HEK293T (cell line): ENCODE data around the gene TRMT2A.
"Not testable (repeated sequence)": the region's sequence is repeated elsewhere in the genome, so short reads cannot be mapped to it uniquely, and the experiment has no call there.

Experiments used
- CTCF ChIA-PET: fragments of 350-600 bp; formaldehyde crosslinking; extraction: SDS; loops from one replicate; lab custom pipeline; 2021; ENCODE audit warnings: antibody characterized with exemption, inconsistent platforms; lab: Yijun Ruan, JAX
- POLR2A ChIA-PET: fragments of 350-600 bp; formaldehyde crosslinking; extraction: SDS; loops from one replicate; lab custom pipeline; 2020; ENCODE audit warnings: antibody characterized with exemption, inconsistent platforms; lab: Yijun Ruan, JAX
- DNase-seq: peaks from one replicate; pipeline ENCODE4 v3.0.0; 2012; ENCODE audit warnings: mixed read lengths; ENCODE audit errors: extremely low spot score
- ARNT ChIP-seq: fragments of 450-650 bp; IDR thresholded peaks from 2 replicates; pipeline ENCODE4 v1.6.1; 2017; ENCODE audit warnings: mild to moderate bottlenecking
- BHLHE40 ChIP-seq: fragments of 450-650 bp; IDR thresholded peaks from 2 replicates; pipeline ENCODE4 v1.6.1; 2016; ENCODE audit warnings: mild to moderate bottlenecking, moderate library complexity, borderline replicate concordance
- CTBP1 ChIP-seq: fragments of 450-650 bp; IDR thresholded peaks from 2 replicates; pipeline ENCODE4 v1.6.1; 2016; ENCODE audit warnings: borderline replicate concordance
- ELF4 ChIP-seq: fragments of 450-650 bp; IDR thresholded peaks from 2 replicates; pipeline ENCODE4 v1.6.1; 2017; ENCODE audit warnings: antibody characterized with exemption
- FOXA1 ChIP-seq: fragments of 450-650 bp; IDR thresholded peaks from 2 replicates; pipeline ENCODE4 v1.6.1; 2016; ENCODE audit warnings: mild to moderate bottlenecking
- FOXK2 ChIP-seq: fragments of 450-650 bp; IDR thresholded peaks from 2 replicates; pipeline ENCODE4 v1.6.1; 2016; ENCODE audit warnings: mild to moderate bottlenecking
- FOXM1 ChIP-seq: fragments of 450-650 bp; IDR thresholded peaks from 2 replicates; pipeline ENCODE4 v1.6.1; 2017; ENCODE audit warnings: mild to moderate bottlenecking, borderline replicate concordance
- HDGF ChIP-seq: fragments of 450-650 bp; IDR thresholded peaks from 2 replicates; pipeline ENCODE4 v1.6.1; 2017; ENCODE audit warnings: antibody characterized with exemption, borderline replicate concordance
- L3MBTL2 ChIP-seq: fragments of 450-650 bp; conservative IDR thresholded peaks from 2 replicates; pipeline ENCODE4 v1.6.1; 2016; ENCODE audit warnings: mild to moderate bottlenecking
- LEF1 ChIP-seq: fragments of 450-650 bp; IDR thresholded peaks from 2 replicates; pipeline ENCODE4 v1.6.1; 2017; ENCODE audit warnings: mild to moderate bottlenecking, borderline replicate concordance
- NFRKB ChIP-seq: fragments of 450-650 bp; IDR thresholded peaks from 2 replicates; pipeline ENCODE4 v1.6.1; 2016; ENCODE audit warnings: mild to moderate bottlenecking, moderate library complexity
- SP1 ChIP-seq: fragments of 450-650 bp; IDR thresholded peaks from 2 replicates; pipeline ENCODE4 v1.6.1; 2017
- SUZ12 ChIP-seq: fragments of 450-650 bp; IDR thresholded peaks from 2 replicates; pipeline ENCODE4 v1.6.1; 2016; ENCODE audit warnings: mild to moderate bottlenecking
- TARDBP ChIP-seq: fragments of 450-650 bp; IDR thresholded peaks from 2 replicates; pipeline ENCODE4 v1.6.1; 2016
- ZNF384 ChIP-seq: fragments of 450-650 bp; IDR thresholded peaks from 2 replicates; pipeline ENCODE4 v1.6.1; 2016
- TF ChIP-seq, protein P1 (sequence below): fragments of 450-650 bp; IDR thresholded peaks from 2 replicates; pipeline ENCODE4 v1.6.1; 2016

The TRMT2A gene

DNA sequence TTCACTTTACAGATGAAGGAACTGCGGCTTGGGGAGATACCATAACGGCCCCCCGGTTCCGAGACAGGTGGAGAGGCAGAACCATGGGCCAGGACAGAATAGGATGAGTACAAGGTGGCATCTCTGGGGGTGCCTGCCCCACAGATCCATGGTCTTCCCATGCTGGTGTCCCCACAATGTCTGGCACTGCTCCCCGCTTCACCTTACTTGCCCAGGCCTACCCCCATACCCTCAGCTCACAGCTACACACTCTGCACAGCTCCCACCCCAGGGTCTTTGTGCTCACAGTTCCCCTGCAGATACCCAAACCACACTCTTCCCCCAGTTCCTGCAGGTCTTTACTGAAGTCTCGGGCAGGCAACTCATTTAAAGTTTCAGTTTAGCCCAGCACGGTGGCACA lies 48.4 kb downstream of the TRMT2A start:
- POLR2A ChIA-PET: interaction anchor here (4.4 kb wide), 1 partner anchor 11 kb away, joined by 22 read pairs; the partner anchor contains the start of gene DGCR8
- CTCF ChIA-PET: interaction anchor here (0.7 kb wide), 1 partner anchor 307 kb away, joined by 3 read pairs; no protein-coding TSS in a partner anchor
- DNase-seq: no peak
- no peak for TF ChIP-seq LEF1
- TF ChIP-seq SUZ12: no peak
- no peak for TF ChIP-seq L3MBTL2
- TF ChIP-seq ARNT: no peak
- TF ChIP-seq, protein P1, sequence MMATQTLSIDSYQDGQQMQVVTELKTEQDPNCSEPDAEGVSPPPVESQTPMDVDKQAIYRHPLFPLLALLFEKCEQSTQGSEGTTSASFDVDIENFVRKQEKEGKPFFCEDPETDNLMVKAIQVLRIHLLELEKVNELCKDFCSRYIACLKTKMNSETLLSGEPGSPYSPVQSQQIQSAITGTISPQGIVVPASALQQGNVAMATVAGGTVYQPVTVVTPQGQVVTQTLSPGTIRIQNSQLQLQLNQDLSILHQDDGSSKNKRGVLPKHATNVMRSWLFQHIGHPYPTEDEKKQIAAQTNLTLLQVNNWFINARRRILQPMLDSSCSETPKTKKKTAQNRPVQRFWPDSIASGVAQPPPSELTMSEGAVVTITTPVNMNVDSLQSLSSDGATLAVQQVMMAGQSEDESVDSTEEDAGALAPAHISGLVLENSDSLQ: no peak
- no peak for TF ChIP-seq HDGF
- TF ChIP-seq FOXA1: no peak
- TF ChIP-seq NFRKB: no peak
- no peak for TF ChIP-seq TARDBP
- TF ChIP-seq FOXK2: no peak
- TF ChIP-seq CTBP1: no peak
- TF ChIP-seq FOXM1: no peak
- TF ChIP-seq ZNF384: no peak
- no peak for TF ChIP-seq ELF4
- no peak for TF ChIP-seq BHLHE40
- no peak for TF ChIP-seq SP1

DNA sequence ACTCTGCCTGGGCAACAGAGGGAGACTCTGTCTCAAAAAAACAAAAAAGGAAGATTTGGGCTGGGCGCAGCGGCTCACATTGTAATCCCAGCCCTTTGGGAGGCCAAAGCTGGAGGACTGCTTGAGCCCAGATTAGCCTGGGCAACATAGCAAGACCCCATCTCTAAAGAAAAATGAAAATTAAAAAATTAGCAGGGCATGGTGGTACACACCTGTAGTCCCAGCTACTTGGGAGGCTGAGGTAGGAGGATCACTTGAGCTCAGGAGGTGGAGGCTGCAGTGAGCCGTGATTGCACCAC lies 49.7 kb downstream of the TRMT2A start:
- CTCF ChIA-PET, DNase-seq: not testable (repeated sequence)
- POLR2A ChIA-PET: interaction anchor here (4.4 kb wide), 1 partner anchor 12 kb away, joined by 22 read pairs; the partner anchor contains the start of gene DGCR8

DNA sequence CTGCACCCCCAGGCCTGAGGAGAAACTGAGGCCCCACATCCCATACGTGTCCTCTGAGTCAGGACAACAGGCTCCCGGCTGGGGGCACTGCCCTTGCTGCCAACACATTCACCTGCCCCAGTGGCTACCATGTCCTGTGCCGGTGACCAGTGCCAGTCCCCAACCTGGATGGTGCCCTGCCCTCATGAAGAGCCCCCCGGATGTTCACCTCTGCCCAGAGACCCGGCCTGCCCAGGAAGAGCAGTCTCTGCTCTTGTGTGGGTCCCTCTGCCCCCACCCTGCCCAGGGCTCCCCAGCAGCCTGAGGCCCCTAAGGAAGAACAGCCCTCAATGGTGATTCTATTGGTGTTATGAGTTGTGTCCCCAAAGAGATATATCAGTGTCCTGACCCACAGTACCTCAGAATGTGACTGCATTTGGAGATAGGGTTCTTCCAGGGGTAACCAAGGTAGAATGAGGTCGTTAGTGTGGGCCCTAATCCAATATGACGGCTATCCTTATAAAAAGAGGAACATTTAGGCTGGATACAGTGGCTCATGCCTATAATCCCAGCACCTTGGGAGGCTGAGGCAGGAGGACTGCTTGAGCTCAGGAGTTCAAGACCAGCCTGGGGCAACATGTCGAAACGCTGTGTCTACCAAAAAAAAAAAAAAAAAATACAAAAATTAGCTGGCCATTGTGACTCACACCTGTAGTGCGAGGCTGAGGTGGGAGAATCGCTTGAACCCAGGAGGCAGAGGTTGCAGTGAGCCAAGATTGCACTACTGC lies 50.2 kb downstream of the TRMT2A start:
- TF ChIP-seq LEF1 (no peak), NFRKB (no peak), HDGF (no peak), FOXK2 (no peak), ZNF384 (no peak), L3MBTL2 (no peak), FOXM1 (no peak), CTBP1 (no peak), TARDBP (no peak), FOXA1 (no peak), ARNT (no peak), SP1 (no peak), SUZ12 (no peak)
- TF ChIP-seq, protein P1: no peak
- ChIA-PET CTCF (interaction anchor here (0.6 kb wide), 1 partner anchor 25 kb away, joined by 6 read pairs; no protein-coding TSS in a partner anchor), POLR2A (interaction anchor here (4.4 kb wide), 1 partner anchor 12 kb away, joined by 22 read pairs; the partner anchor contains the start of gene DGCR8)
- no peak for DNase-seq

DNA sequence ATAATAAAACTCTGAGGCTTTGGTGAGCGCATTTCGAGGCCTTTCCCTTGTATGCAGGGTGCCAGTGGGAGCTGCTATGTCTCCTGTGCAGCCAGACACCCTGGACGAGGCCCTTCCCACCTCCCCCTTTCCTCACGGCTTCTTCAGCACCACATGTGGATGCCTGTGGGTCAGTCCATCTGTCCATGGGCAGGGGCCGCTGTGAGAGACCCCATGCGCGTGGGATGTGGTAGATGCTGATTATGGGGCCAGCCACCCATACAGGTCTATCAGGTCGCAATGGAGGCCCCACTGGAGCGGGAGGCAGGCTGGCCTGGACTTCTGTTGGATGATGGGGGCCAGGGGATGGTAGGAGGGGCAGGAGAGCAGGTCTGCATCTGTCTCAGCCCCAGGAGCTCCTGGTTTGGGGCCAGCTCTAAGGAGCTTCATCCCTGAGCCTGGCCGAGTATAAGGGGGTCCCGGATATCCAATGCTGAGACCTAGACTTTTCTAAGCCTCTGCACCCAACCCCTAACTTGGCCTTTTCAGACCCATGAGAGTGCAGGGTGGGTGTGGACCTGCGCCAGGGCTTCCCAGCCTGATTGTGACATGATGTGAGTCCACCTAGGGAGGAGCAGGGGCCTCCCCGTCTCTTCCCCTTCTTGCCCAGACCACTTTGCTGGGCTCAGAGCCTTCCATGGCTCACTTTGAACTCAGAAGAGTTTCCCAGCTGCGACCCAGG lies 51.0 kb downstream of the TRMT2A start:
- ChIA-PET POLR2A (no interaction called here), CTCF (no interaction called here)
- TF ChIP-seq HDGF: no peak
- no peak for TF ChIP-seq FOXK2
- TF ChIP-seq FOXA1: no peak
- no peak for TF ChIP-seq LEF1
- TF ChIP-seq ZNF384: no peak
- no peak for TF ChIP-seq CTBP1
- no peak for TF ChIP-seq L3MBTL2
- TF ChIP-seq ARNT: no peak
- no peak for TF ChIP-seq NFRKB
- TF ChIP-seq FOXM1: no peak
- no peak for TF ChIP-seq TARDBP
- no peak for TF ChIP-seq ELF4
- TF ChIP-seq BHLHE40: no peak

DNA sequence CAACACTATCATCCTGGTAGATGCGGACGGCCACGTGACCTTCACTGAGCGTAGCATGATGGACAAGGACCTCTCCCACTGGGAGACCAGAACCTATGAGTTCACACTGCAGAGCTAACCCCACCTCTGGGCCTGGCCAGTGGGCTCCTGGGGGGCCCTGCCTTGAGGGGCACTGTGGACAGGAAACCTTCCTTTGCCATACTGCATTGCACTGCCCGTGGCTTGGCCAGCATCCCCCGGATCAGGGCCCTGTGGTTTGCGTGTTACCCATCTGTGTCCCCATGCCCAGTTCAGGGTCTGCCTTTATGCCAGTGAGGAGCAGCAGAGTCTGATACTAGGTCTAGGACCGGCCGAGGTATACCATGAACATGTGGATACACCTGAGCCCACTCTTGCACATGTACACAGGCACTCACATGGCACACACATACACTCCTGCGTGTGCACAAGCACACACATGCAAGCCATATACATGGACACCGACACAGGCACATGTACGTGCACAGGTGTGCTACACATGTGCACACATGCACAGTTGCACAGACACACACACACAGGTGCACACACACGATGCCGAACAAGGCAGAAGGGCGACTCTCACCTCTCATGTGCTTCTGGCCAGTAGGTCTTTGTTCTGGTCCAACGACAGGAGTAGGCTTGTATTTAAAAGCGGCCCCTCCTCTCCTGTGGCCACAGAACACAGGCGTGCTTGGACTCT lies 52.3 kb downstream of the TRMT2A start:
- DNase-seq: no peak
- TF ChIP-seq CTBP1 (no peak), TARDBP (no peak), FOXM1 (no peak), BHLHE40 (no peak), HDGF (no peak)
- CTCF ChIA-PET: no interaction called here
- POLR2A ChIA-PET: no interaction called here

More for the DNA sequence above, 51.0 kb downstream of the TRMT2A start:
- no peak for DNase-seq

DNA sequence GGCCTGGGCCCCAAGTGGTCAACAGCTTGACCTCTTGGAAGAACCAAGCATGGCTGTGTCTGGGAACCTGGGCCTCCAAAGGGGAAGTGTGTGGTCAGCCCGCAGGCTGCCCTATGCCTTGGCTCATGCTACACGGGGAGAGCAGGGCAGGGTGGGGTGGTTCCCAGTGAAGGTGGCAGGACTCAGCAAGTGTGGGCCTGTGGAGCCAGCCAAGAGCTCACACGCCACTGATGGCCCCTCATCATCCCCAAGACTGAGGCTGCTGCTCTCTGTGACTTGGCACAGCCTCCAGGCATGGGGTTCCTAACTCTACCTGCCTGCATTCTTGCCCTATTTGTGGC lies 52.9 kb downstream of the TRMT2A start:
- no peak for TF ChIP-seq SP1
- no peak for TF ChIP-seq BHLHE40
- no peak for TF ChIP-seq ELF4
- TF ChIP-seq FOXM1: no peak
- TF ChIP-seq HDGF: no peak
- TF ChIP-seq ZNF384: no peak
- TF ChIP-seq LEF1: no peak
- TF ChIP-seq ARNT: no peak
- TF ChIP-seq FOXA1: no peak
- no peak for TF ChIP-seq TARDBP
- TF ChIP-seq CTBP1: no peak
- TF ChIP-seq, protein P1: no peak
- DNase-seq: no peak
- CTCF ChIA-PET: no interaction called here
- POLR2A ChIA-PET: no interaction called here
